Kidney epithelial cell (primary cell): ENCODE results near the gene RBFOX2. TPM values are rescaled to one million over a fixed set of nuclear protein-coding genes. Genes with fewer than 3 reads are reported as not detected.

ENCODE experiments used
- DNase-seq: peaks from one replicate; pipeline ENCODE4 v3.0.0-alpha.2; 2010; ENCODE audit warnings: low read depth
- H3K27me3 ChIP-seq: 2 replicates; pipeline ENCODE4 v1.6.0; 2011; ENCODE audit warnings: low read length; ENCODE audit not compliant: control insufficient read depth, insufficient read depth
- H3K36me3 ChIP-seq: 2 replicates; pipeline ENCODE4 v1.5.1; 2011; ENCODE audit warnings: low read length; ENCODE audit not compliant: control insufficient read depth, insufficient read depth
- H3K4me3 ChIP-seq: 2 replicates; pipeline ENCODE4 v1.5.1; 2011; ENCODE audit warnings: low read depth, mild to moderate bottlenecking, control low read depth, low read length
- CTCF ChIP-seq: IDR thresholded peaks from 2 replicates; pipeline ENCODE4 v1.5.1; 2011; ENCODE audit warnings: mild to moderate bottlenecking, moderate library complexity, low read length, control low read depth, inconsistent platforms; ENCODE audit not compliant: insufficient read depth, poor library complexity, severe bottlenecking
- total RNA-seq: library from RNA; depleted of rRNA; stranded (reverse); fragments of >200 nt; gene quantifications from 2 replicates; pipeline ENCODE4 v1.2.3, GENCODE V29; 2015

Gene RBFOX2
- total RNA-seq, 1 donor from 2014 or later, result 75.1 TPM

DNA sequence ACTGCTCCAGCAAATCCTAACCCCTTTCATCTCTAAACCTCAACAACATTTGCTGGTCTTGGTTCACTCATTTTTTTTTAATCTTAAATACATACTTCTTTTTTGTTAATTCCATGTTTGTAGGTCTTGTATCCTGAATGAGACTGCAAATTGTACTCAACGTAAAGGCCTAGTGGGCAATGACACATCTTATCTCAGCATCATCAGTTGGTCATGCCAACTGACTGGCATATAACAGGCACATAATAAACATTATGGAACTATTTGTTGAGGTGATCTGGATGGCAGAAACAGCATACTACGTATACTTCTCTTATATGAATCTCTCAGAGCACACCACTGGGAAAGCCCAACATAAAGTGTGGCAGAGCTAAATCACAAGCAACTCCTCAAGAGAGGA is 116.7 kb downstream of the RBFOX2 start:
- Histone ChIP-seq H3K36me3 (no peaks in the 10 kb centered on the region), H3K27me3 (no peaks in the 10 kb centered on the region), H3K4me3 (no peak overlapping the region)
- no peak for DNase-seq
- TF ChIP-seq CTCF, result no peak

GRCh38 chr22:35910926-35911325 is 117.7 kb downstream of the RBFOX2 start:
- TF ChIP-seq CTCF, result no peak
- H3K4me3 ChIP-seq, result no peak overlapping the region
- no peaks in the 10 kb centered on the region for H3K27me3 ChIP-seq
- DNase-seq, result no peak
- H3K36me3 ChIP-seq, result no peaks in the 10 kb centered on the region

DNA sequence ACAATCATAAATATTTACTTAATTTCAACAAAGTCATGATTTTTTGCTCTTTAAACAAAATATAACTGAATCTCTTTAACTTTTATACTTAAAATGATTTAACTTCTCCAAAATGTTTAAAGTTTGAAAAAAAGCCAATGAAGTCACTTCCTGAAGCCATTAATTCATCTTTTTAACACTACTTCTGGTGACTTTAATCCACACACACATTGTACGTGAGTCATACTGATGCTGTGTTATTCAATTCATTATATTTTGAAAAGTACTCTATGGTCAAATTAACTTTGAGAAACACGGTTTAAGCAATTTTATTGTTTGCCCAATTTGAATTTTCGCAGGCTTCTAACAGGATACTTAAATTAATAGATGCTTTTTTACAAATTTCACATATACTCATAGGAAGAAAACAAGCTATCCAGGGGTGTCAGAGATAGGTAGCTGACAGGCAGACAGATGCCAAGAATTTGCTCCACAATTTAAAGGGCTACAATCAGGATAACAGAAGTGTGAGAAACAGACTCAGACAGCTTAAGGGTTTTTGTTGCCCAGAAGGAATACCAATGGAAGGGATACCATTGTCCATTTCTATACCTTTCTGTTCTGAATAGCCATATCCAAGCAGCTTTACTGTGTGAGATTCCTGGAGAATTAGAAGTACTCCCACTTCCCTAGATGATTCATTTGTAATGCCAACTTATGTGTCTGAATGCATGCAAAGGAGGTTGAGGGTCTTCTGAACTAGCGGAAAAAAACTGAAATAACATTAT is 118.4 kb downstream of the RBFOX2 start:
- TF ChIP-seq CTCF, result no peak
- Histone ChIP-seq H3K27me3 (no peaks in the 10 kb centered on the region), H3K4me3 (no peak overlapping the region), H3K36me3 (no peaks in the 10 kb centered on the region)
- DNase-seq, result no peak

DNA sequence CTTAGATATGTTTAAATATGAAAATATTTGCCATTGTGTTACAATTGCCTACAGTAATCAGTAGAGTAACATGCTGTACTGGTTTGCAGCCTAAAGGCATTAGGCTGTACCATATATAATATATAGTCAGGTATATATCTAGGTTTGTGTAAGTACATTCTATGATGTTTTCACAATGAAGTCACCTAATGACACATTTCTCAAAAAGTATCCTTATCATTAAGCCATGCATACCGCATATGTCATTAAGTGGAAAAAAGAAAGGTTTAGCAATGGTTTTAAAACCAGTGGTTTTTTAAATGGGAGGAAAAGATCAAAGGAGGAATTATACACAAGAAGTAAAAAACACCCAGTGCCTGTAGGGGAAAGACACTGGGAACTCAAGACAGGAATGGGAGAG is 122.7 kb downstream of the RBFOX2 start:
- TF ChIP-seq CTCF, result no peak
- Histone ChIP-seq H3K36me3 (no peaks in the 10 kb centered on the region), H3K27me3 (no peaks in the 10 kb centered on the region), H3K4me3 (no peak overlapping the region)
- DNase-seq, result no peak

GRCh38 chr22:35904752-35905151 is 123.9 kb downstream of the RBFOX2 start:
- Histone ChIP-seq H3K36me3 (no peaks in the 10 kb centered on the region), H3K4me3 (no peak overlapping the region), H3K27me3 (no peaks in the 10 kb centered on the region)
- TF ChIP-seq CTCF, result no peak
- no peak for DNase-seq

DNA sequence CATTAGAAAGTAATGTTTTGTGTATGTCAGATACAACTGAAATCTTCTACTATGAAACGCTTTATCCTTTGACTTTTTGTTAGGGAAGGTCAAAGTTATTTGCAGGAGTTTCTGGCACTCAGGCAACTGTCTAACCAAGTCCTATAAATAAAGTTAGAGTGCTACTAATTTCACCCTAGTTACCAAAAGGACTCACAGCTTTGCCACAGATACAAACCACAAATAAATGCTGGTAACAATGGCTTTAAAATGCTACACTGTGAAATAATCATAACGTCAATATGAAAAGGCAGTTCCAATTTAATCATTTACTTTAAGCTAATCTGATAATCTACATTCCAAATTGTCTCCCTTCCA is 124.3 kb downstream of the RBFOX2 start:
- no peak for TF ChIP-seq CTCF
- Histone ChIP-seq H3K36me3 (no peaks in the 10 kb centered on the region), H3K4me3 (no peak overlapping the region), H3K27me3 (no peaks in the 10 kb centered on the region)
- DNase-seq, result no peak
